Activated CD8-positive, alpha-beta T cell treated with anti-CD3 and anti-CD28 coated beads, Interleukin-2, amount 10 ng/mL, durations not matched to agents 7 days and 5 days (primary cell): ENCODE data around the gene ING5. TPM values are rescaled to one million over a fixed set of nuclear protein-coding genes. Genes with fewer than 3 reads are reported as not detected.
A peak's percentile ranks its signal among the peaks of the same experiment; 100 is the strongest.
"Not testable (repeated sequence)": the region's sequence is repeated elsewhere in the genome, so short reads cannot be mapped to it uniquely, and the experiment has no call there.

Experiments used
- ATAC-seq: fragments of 150-1000 bp; cut with Tn5 transposase; one replicate; pipeline ENCODE4 v1.10.0; 2021; ENCODE audit warnings: moderate library complexity
- CTCF ChIA-PET: fragments of 350-600 bp; sonication (Branson Sonifier 250); formaldehyde crosslinking; loops from one replicate; lab custom pipeline; 2021; ENCODE audit warnings: antibody characterized with exemption; lab: Charles Lee
- POLR2A ChIA-PET: fragments of 350-600 bp; sonication (Branson Sonifier 250); formaldehyde crosslinking; loops from one replicate; lab custom pipeline; 2021; ENCODE audit warnings: antibody characterized with exemption; lab: Charles Lee
- DNase-seq: peaks from one replicate; pipeline ENCODE4 v3.0.0-alpha.2; 2020
- H3K27ac Mint-ChIP-seq: one replicate; pipeline ENCODE4 v1.8.0; 2021; ENCODE audit warnings: mild to moderate bottlenecking, mixed read lengths
- H3K27me3 Mint-ChIP-seq: one replicate; pipeline ENCODE4 v1.8.0; 2021; ENCODE audit warnings: low read depth, mixed read lengths
- H3K36me3 Mint-ChIP-seq: one replicate; pipeline ENCODE4 v1.8.0; 2021; ENCODE audit warnings: low read depth, mixed read lengths
- H3K4me1 Mint-ChIP-seq: one replicate; pipeline ENCODE4 v1.8.0; 2021; ENCODE audit warnings: low read depth, mixed read lengths
- H3K4me3 Mint-ChIP-seq: one replicate; pipeline ENCODE4 v1.8.0; 2021; ENCODE audit warnings: mild to moderate bottlenecking, mixed read lengths
- H3K9me3 Mint-ChIP-seq: one replicate; pipeline ENCODE4 v1.8.0; 2022; ENCODE audit warnings: mixed read lengths; ENCODE audit not compliant: insufficient read depth
- total RNA-seq, 2 experiments: library from RNA; stranded (reverse); gene quantifications; one replicate each; pipeline ENCODE4 v1.2.3, GENCODE V29; 2021

The ING5 gene
- total RNA-seq, 2 experiments from 2014 or later: 36.7 to 38.5 TPM

GRCh38 chr2:241722896-241723454 is 21.1 kb downstream of the ING5 start:
- Mint-ChIP-seq H3K36me3 (peaks cover 43% of the 10 kb centered on the region), H3K27ac (no peak overlapping the region), H3K27me3 (no peaks in the 10 kb centered on the region), H3K9me3 (no peaks in the 10 kb centered on the region), H3K4me3 (no peak overlapping the region), H3K4me1 (no peaks in the 10 kb centered on the region)
- ATAC-seq (no peak), DNase-seq (no peak)
- ChIA-PET POLR2A (no interaction called here), CTCF (no interaction called here)

- CTCF ChIA-PET: interaction anchor here (0.9 to 1.5 kb wide), 2 partner anchors 10 to 40 kb away, joined by 4 to 6 read pairs; partner anchors contain the start of gene D2HGDH
- ATAC-seq: no peak
- Mint-ChIP-seq H3K27ac (no peak overlapping the region), H3K4me3 (no peak overlapping the region), H3K27me3 (no peaks in the 10 kb centered on the region), H3K9me3 (no peaks in the 10 kb centered on the region), H3K4me1 (no peaks in the 10 kb centered on the region), H3K36me3 (peaks cover 41% of the 10 kb centered on the region)
- POLR2A ChIA-PET: no interaction called here
- no peak for DNase-seq
Measured at GRCh38 chr2:241724259-241724974, 22.6 kb downstream of the ING5 start.

GRCh38 chr2:241724975-241725870 is 23.4 kb downstream of the ING5 start:
- ChIA-PET POLR2A (no interaction called here), CTCF (interaction anchor here (0.7 to 1.5 kb wide), 3 partner anchors 9 to 23 kb away, joined by 3 to 6 read pairs (median 3); partner anchors contain the start of genes D2HGDH and ING5)
- ATAC-seq (no peak), DNase-seq (no peak)
- no peak overlapping the region for H3K4me3 Mint-ChIP-seq
- no peaks in the 10 kb centered on the region for H3K27me3 Mint-ChIP-seq
- H3K36me3 Mint-ChIP-seq: peaks cover 40% of the 10 kb centered on the region
- no peaks in the 10 kb centered on the region for H3K9me3 Mint-ChIP-seq
- H3K27ac Mint-ChIP-seq: no peak overlapping the region
- H3K4me1 Mint-ChIP-seq: peaks cover 7% of the 10 kb centered on the region

GRCh38 chr2:241726459-241726858 is 24.6 kb downstream of the ING5 start:
- H3K4me3 Mint-ChIP-seq: no peak overlapping the region
- DNase-seq (no peak), ATAC-seq (no peak)
- H3K27me3 Mint-ChIP-seq: no peaks in the 10 kb centered on the region
- peaks cover 17% of the 10 kb centered on the region for H3K4me1 Mint-ChIP-seq
- POLR2A ChIA-PET: no interaction called here
- no peak overlapping the region for H3K27ac Mint-ChIP-seq
- peaks cover 33% of the 10 kb centered on the region for H3K36me3 Mint-ChIP-seq
- CTCF ChIA-PET: no interaction called here
- H3K9me3 Mint-ChIP-seq: no peaks in the 10 kb centered on the region

- Mint-ChIP-seq H3K36me3 (peaks cover 19% of the 10 kb centered on the region), H3K4me1 (peaks cover 25% of the 10 kb centered on the region), H3K4me3 (no peak overlapping the region), H3K27me3 (no peaks in the 10 kb centered on the region), H3K27ac (no peak overlapping the region), H3K9me3 (no peaks in the 10 kb centered on the region)
- ChIA-PET CTCF (interaction anchor here (0.7 kb wide), 1 partner anchor 63 kb away, joined by 3 read pairs; no protein-coding TSS in a partner anchor), POLR2A (no interaction called here)
- DNase-seq (no peak), ATAC-seq (no peak)
Measured at GRCh38 chr2:241728000-241728399, 26.2 kb downstream of the ING5 start.

- ATAC-seq (no peak), DNase-seq (no peak)
- Mint-ChIP-seq H3K27ac (no peak overlapping the region), H3K4me3 (no peak overlapping the region), H3K9me3 (no peaks in the 10 kb centered on the region), H3K27me3 (no peaks in the 10 kb centered on the region), H3K4me1 (peaks cover 27% of the 10 kb centered on the region), H3K36me3 (peaks cover 13% of the 10 kb centered on the region)
- CTCF ChIA-PET: interaction anchor here (0.7 to 1.5 kb wide), 3 partner anchors 26 to 64 kb away, joined by 3 read pairs; partner anchors contain the start of gene ING5
- POLR2A ChIA-PET: no interaction called here
Measured at GRCh38 chr2:241728627-241729026, 26.8 kb downstream of the ING5 start.

GRCh38 chr2:241729868-241730267 is 28.0 kb downstream of the ING5 start:
- Mint-ChIP-seq H3K4me3 (no peak overlapping the region), H3K9me3 (no peaks in the 10 kb centered on the region), H3K27ac (no peak overlapping the region), H3K27me3 (no peaks in the 10 kb centered on the region), H3K36me3 (peaks cover 2% of the 10 kb centered on the region), H3K4me1 (peaks cover 29% of the 10 kb centered on the region)
- ChIA-PET POLR2A (no interaction called here), CTCF (interaction anchor here (1.5 kb wide), 1 partner anchor 28 kb away, joined by 3 read pairs; the partner anchor contains the start of gene ING5)
- ATAC-seq (no peak), DNase-seq (no peak)

GRCh38 chr2:241730671-241731293 is 28.9 kb downstream of the ING5 start:
- no peak for ATAC-seq
- H3K4me1 Mint-ChIP-seq: peaks cover 33% of the 10 kb centered on the region
- no peak overlapping the region for H3K4me3 Mint-ChIP-seq
- ChIA-PET CTCF (interaction anchor here (1.6 to 2.3 kb wide), 2 partner anchors 29 to 148 kb away, joined by 8 to 20 read pairs; partner anchors contain the start of gene ING5), POLR2A (no interaction called here)
- no peak for DNase-seq
- H3K27ac Mint-ChIP-seq: no peak overlapping the region
- H3K9me3 Mint-ChIP-seq: no peaks in the 10 kb centered on the region
- no peaks in the 10 kb centered on the region for H3K27me3 Mint-ChIP-seq
- H3K36me3 Mint-ChIP-seq: no peaks in the 10 kb centered on the region

GRCh38 chr2:241732513-241733186 is 30.8 kb downstream of the ING5 start:
- not testable (repeated sequence) for H3K4me3 Mint-ChIP-seq, H3K9me3 Mint-ChIP-seq, ATAC-seq, H3K27ac Mint-ChIP-seq, H3K36me3 Mint-ChIP-seq, H3K27me3 Mint-ChIP-seq
- peak; percentile 63 for DNase-seq
- peaks cover 46% of the 10 kb centered on the region for H3K4me1 Mint-ChIP-seq
- CTCF ChIA-PET: interaction anchor here (0.7 to 2.3 kb wide), 4 partner anchors 14 to 130 kb away, joined by 3 to 20 read pairs (median 4); partner anchors contain the start of gene ING5
- POLR2A ChIA-PET: interaction anchor here (1.0 to 2.4 kb wide), 2 partner anchors 30 to 46 kb away, joined by 3 to 20 read pairs; partner anchors contain the start of genes DTYMK and ING5

- no peaks in the 10 kb centered on the region for H3K27me3 Mint-ChIP-seq
- no peaks in the 10 kb centered on the region for H3K9me3 Mint-ChIP-seq
- H3K36me3 Mint-ChIP-seq: peaks cover 6% of the 10 kb centered on the region
- POLR2A ChIA-PET: interaction anchor here (1.0 to 2.4 kb wide), 2 partner anchors 31 to 47 kb away, joined by 3 to 20 read pairs; partner anchors contain the start of genes DTYMK and ING5
- DNase-seq (no peak), ATAC-seq (no peak)
- H3K27ac Mint-ChIP-seq: peak overlapping the region; percentile 46
- H3K4me1 Mint-ChIP-seq: peaks cover 51% of the 10 kb centered on the region
- peak overlapping the region; percentile 60 for H3K4me3 Mint-ChIP-seq
- CTCF ChIA-PET: interaction anchor here (0.6 to 1.9 kb wide), 8 partner anchors 8 to 145 kb away, joined by 3 to 18 read pairs (median 5); partner anchors contain the start of genes DTYMK and ING5
Measured at GRCh38 chr2:241733391-241734207, 31.8 kb downstream of the ING5 start.
